Kidney (tissue), 14 donors: Measurements from ENCODE around the gene ENOX1. TPM values are rescaled to one million over a fixed set of nuclear protein-coding genes. Genes with fewer than 3 reads are reported as not detected.

Experiments
- DNase-seq, 5 donors: peaks; one replicate each; pipeline ENCODE4 v3.0.0-alpha.2; 2013 to 2020
- FAIRE-seq: peaks from 2 replicates; lab custom pipeline; 2012; peaks lifted over from hg19 to GRCh38; lab: Jason Lieb, UNC
- H3K27ac ChIP-seq, 2 donors: one replicate each; pipeline ENCODE4 v1.7.0; 2013; ENCODE audit warnings: low read depth in 2 of 2, low read length in 2 of 2, inconsistent platforms in 1 of 2
- H3K27me3 ChIP-seq: one replicate; pipeline ENCODE4 v1.7.1; 2013; ENCODE audit warnings: low read length, inconsistent platforms; ENCODE audit not compliant: control insufficient read depth, insufficient read depth
- H3K36me3 ChIP-seq, 3 donors: one replicate each; pipeline versions ENCODE4 v1.7.0 to v1.7.1; 2013; ENCODE audit warnings: low read length in 3 of 3, control low read depth in 1 of 3, inconsistent platforms in 1 of 3; ENCODE audit not compliant: insufficient read depth in 3 of 3, control insufficient read depth in 2 of 3
- H3K4me1 ChIP-seq, 3 donors: one replicate each; pipeline versions ENCODE4 v1.7.0 to v1.7.1; 2013; ENCODE audit warnings: low read length in 3 of 3, inconsistent platforms in 1 of 3, low read depth in 1 of 3; ENCODE audit not compliant: control insufficient read depth in 2 of 3, insufficient read depth in 2 of 3
- H3K4me3 ChIP-seq, 3 donors: one replicate each; pipeline versions ENCODE4 v1.7.0 to v1.8.1; 2013; ENCODE audit warnings: low read length in 3 of 3, control low read depth in 1 of 3, inconsistent platforms in 1 of 3
- H3K9ac ChIP-seq, 3 donors: one replicate each; pipeline versions ENCODE4 v1.7.0 to v1.7.1; 2013; ENCODE audit warnings: low read length in 3 of 3, control low read depth in 1 of 3, inconsistent platforms in 1 of 3
- H3K9me3 ChIP-seq, 3 donors: one replicate each; pipeline versions ENCODE4 v1.7.0 to v1.7.1; 2013; ENCODE audit warnings: low read length in 3 of 3, control low read depth in 1 of 3, inconsistent platforms in 1 of 3; ENCODE audit not compliant: control insufficient read depth in 2 of 3, insufficient read depth in 1 of 3
- intact Hi-C: fragments of 100-400 bp; cut with DNase I; formaldehyde crosslinking; loops from one replicate; pipeline ENCODE4 v1.11.1; 2022
- polyA plus RNA-seq: library from polyadenylated mRNA; stranded (reverse); fragments of 350-450 nt; fragmentation: Illumina TruSeq; extraction: RNeasy Lipid Tissue Mini Kit (QIAGEN cat#74804); gene quantifications from one replicate; pipeline ENCODE4 v1.2.3, GENCODE V29; 2014; ENCODE audit warnings: low read depth, low replicate concordance; ENCODE audit not compliant: insufficient read depth
- total RNA-seq: library from RNA; stranded (reverse); fragmentation: NEBNext Ultra II Directional; extraction: Animal tissue kit (Norgen Biotek cat#: 25700); gene quantifications from one replicate; pipeline ENCODE4 v1.2.1, GENCODE V29; 2021
- TF ChIP-seq, protein P1 (sequence below): IDR thresholded peaks from 3 replicates; pipeline ENCODE4 v1.5.1; 2012; ENCODE audit warnings: mild to moderate bottlenecking, moderate library complexity, borderline replicate concordance; ENCODE audit not compliant: insufficient read depth; ENCODE audit errors: extremely low read depth
- donor health status: control.
- donor health status: control.
- donor health status: control.
- donor health status: control.
- donor health status: control.
- donor health status: DM: yes; HTN: yes; CAD: no.
- donor health status: Normal renal cell carcinoma (clear cell type).

Gene ENOX1
- total and polyA plus RNA-seq, 2 donors from 2014 or later, result 4.9 to 6.8 TPM

DNA sequence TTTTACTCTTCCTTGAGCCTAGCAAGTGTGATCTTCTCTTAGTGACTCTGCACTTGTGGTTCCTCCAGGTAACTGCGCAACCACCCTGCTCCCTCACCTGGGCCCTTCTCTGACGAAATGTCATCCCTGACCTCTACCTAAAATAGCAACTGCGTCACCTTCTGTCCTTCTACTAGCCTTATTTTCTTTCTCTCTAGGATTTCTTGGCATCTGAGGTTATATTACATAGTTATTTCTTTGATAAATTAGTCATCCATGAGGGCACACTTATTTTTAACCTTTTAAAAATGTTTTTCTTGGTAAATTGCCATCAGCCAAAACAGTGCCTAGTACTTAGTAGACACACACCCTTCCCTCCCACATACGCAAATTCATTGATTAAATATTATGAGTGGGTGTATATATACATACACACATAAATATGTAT lies 355.5 kb downstream of the ENOX1 start:
- H3K4me1 ChIP-seq, result no peaks in the 10 kb centered on the region
- intact Hi-C loops, result no loop called here
- no peak for DNase-seq
- no peak overlapping the region for H3K9ac ChIP-seq
- H3K27me3 ChIP-seq, result no peaks in the 10 kb centered on the region
- no peaks in the 10 kb centered on the region for H3K36me3 ChIP-seq
- FAIRE-seq, result no peak
- TF ChIP-seq, protein P1, sequence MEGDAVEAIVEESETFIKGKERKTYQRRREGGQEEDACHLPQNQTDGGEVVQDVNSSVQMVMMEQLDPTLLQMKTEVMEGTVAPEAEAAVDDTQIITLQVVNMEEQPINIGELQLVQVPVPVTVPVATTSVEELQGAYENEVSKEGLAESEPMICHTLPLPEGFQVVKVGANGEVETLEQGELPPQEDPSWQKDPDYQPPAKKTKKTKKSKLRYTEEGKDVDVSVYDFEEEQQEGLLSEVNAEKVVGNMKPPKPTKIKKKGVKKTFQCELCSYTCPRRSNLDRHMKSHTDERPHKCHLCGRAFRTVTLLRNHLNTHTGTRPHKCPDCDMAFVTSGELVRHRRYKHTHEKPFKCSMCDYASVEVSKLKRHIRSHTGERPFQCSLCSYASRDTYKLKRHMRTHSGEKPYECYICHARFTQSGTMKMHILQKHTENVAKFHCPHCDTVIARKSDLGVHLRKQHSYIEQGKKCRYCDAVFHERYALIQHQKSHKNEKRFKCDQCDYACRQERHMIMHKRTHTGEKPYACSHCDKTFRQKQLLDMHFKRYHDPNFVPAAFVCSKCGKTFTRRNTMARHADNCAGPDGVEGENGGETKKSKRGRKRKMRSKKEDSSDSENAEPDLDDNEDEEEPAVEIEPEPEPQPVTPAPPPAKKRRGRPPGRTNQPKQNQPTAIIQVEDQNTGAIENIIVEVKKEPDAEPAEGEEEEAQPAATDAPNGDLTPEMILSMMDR, result no peak
- H3K4me3 ChIP-seq, result no peak overlapping the region
- no peak overlapping the region for H3K27ac ChIP-seq
- no peaks in the 10 kb centered on the region for H3K9me3 ChIP-seq

DNA sequence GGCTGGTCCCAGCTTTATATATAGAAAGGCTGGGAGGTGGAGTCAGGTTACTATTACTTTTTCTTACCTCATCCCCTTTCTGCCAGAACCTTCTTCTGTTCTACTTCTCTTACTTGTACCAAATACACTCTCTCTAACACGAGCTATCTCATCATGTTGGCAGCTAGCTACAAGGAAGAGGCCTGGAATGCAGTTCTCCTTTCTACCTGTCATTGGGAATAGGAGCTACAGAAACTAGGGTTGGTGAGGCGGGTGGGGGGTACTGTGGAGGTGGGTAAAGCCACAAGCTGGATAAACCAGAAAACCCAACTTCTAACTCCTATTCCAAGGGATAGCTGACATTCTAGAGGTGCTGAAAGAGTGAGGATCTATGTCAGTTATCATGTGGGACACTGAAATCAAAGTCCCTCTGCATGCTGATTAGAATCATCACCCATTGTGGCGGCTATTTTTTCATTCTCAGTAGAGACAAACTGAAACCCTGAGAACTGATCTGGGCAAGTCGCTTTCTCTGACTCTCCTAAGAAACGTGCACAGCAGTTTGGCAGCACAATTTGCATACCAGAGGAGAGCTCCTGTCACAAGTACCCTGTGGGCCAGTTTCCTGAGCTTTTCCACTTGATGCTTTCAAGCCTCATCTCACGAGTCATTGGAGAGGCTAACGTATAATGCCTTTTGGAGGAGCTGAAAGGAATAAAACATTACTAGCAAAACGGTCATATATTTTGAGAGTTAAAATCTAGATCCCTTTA lies 358.1 kb downstream of the ENOX1 start:
- no peak overlapping the region for H3K9ac ChIP-seq
- no peaks in the 10 kb centered on the region for H3K9me3 ChIP-seq
- no peak overlapping the region for H3K4me3 ChIP-seq
- DNase-seq, result no peak
- H3K27me3 ChIP-seq, result no peaks in the 10 kb centered on the region
- no peak for FAIRE-seq
- intact Hi-C loops, result no loop called here
- H3K27ac ChIP-seq, result no peak overlapping the region
- no peaks in the 10 kb centered on the region for H3K4me1 ChIP-seq
- TF ChIP-seq, protein P1, result no peak
- H3K36me3 ChIP-seq, result no peaks in the 10 kb centered on the region

DNA sequence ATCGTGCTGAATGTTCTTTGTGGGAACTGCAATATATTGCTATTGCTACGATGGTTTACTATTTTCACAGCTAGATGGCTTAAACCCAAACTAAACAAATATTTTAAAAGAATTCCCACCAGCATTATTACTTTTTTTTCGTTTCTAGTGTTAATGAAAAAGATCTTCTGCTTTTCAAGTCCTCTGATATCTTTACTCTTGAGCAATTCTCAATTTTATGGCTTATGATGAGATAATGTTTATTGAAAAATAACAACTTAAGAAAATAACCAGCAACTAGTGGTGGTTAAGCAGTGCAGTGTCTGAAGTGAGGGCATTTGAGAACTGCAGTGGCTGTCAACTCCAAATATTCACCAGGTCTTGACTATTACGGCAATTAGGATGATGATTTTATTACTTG lies 360.4 kb downstream of the ENOX1 start:
- DNase-seq, result no peak
- no peak for FAIRE-seq
- intact Hi-C loops, result no loop called here
- no peak overlapping the region for H3K9ac ChIP-seq
- TF ChIP-seq, protein P1, result no peak
- no peaks in the 10 kb centered on the region for H3K27me3 ChIP-seq
- H3K27ac ChIP-seq, result no peak overlapping the region
- H3K36me3 ChIP-seq, result no peaks in the 10 kb centered on the region
- no peak overlapping the region for H3K4me3 ChIP-seq
- no peaks in the 10 kb centered on the region for H3K9me3 ChIP-seq
- H3K4me1 ChIP-seq, result no peaks in the 10 kb centered on the region
